AG04449 (cell line): Measurements from ENCODE around the gene MSGN1.

Experiments
- CTCF ChIA-PET: fragments of 350-600 bp; formaldehyde crosslinking; extraction: SDS; loops from one replicate; lab custom pipeline; 2021; ENCODE audit warnings: antibody characterized with exemption; lab: Yijun Ruan, JAX
- POLR2A ChIA-PET: fragments of 400-600, 350-600 bp; formaldehyde crosslinking; extraction: SDS; loops from one replicate; lab custom pipeline; 2020; ENCODE audit warnings: antibody characterized with exemption, inconsistent platforms; lab: Yijun Ruan, JAX
- DNase-seq: peaks from one replicate; pipeline ENCODE4 v3.0.0-alpha.2; 2010; ENCODE audit warnings: low read depth, low spot score
- H3K4me3 ChIP-seq: 2 replicates; pipeline ENCODE4 v1.5.1; 2011; ENCODE audit warnings: low read depth, mild to moderate bottlenecking, control low read depth, low read length
- TF ChIP-seq, protein P1 (sequence below): IDR thresholded peaks from one replicate; pipeline ENCODE4 v1.5.1; 2011; ENCODE audit warnings: mild to moderate bottlenecking, moderate library complexity, low read length, control low read depth, inconsistent platforms; ENCODE audit not compliant: insufficient read depth; ENCODE audit errors: missing control alignments

MSGN1 gene

GRCh38 chr2:17786727-17787126 lies 29.5 kb upstream of the MSGN1 start:
- H3K4me3 ChIP-seq: no peak overlapping the region
- TF ChIP-seq, protein P1, sequence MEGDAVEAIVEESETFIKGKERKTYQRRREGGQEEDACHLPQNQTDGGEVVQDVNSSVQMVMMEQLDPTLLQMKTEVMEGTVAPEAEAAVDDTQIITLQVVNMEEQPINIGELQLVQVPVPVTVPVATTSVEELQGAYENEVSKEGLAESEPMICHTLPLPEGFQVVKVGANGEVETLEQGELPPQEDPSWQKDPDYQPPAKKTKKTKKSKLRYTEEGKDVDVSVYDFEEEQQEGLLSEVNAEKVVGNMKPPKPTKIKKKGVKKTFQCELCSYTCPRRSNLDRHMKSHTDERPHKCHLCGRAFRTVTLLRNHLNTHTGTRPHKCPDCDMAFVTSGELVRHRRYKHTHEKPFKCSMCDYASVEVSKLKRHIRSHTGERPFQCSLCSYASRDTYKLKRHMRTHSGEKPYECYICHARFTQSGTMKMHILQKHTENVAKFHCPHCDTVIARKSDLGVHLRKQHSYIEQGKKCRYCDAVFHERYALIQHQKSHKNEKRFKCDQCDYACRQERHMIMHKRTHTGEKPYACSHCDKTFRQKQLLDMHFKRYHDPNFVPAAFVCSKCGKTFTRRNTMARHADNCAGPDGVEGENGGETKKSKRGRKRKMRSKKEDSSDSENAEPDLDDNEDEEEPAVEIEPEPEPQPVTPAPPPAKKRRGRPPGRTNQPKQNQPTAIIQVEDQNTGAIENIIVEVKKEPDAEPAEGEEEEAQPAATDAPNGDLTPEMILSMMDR: no peak
- no peak for DNase-seq
- POLR2A ChIA-PET: no interaction called here
- CTCF ChIA-PET: interaction anchor here (1.2 kb wide), 1 partner anchor 363 kb away, joined by 3 read pairs; no protein-coding TSS in a partner anchor

GRCh38 chr2:17788773-17789172 lies 27.5 kb upstream of the MSGN1 start:
- TF ChIP-seq, protein P1: no peak
- no peak for DNase-seq
- H3K4me3 ChIP-seq: no peak overlapping the region
- POLR2A ChIA-PET: no interaction called here
- CTCF ChIA-PET: no interaction called here

DNA sequence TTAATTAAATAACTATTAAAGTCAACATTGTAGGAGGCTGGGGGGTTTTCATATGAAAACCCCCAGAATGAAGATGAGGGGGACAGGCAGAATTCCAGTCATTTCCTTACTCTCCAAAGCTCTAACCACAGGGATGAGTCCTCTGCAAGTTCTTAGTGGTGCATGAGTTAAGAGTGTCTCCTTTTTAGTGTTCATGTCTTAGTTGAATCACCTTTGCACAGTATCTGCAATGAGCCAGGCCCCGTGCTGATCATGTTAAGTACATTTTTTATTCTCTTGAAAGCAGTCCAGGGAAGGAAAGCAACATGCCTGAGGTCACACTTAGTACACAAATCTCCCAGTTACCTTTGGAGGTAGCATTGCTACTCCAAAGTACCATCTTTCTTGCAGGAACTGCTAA lies 25.7 kb upstream of the MSGN1 start:
- TF ChIP-seq, protein P1: no peak
- no peak overlapping the region for H3K4me3 ChIP-seq
- no peak for DNase-seq
- POLR2A ChIA-PET: no interaction called here
- CTCF ChIA-PET: no interaction called here

- H3K4me3 ChIP-seq: no peak overlapping the region
- POLR2A ChIA-PET: no interaction called here
- CTCF ChIA-PET: no interaction called here
- peak; percentile 59 for DNase-seq
- TF ChIP-seq, protein P1: no peak
Measured at GRCh38 chr2:17791121-17791816, 25.0 kb upstream of the MSGN1 start.

DNA sequence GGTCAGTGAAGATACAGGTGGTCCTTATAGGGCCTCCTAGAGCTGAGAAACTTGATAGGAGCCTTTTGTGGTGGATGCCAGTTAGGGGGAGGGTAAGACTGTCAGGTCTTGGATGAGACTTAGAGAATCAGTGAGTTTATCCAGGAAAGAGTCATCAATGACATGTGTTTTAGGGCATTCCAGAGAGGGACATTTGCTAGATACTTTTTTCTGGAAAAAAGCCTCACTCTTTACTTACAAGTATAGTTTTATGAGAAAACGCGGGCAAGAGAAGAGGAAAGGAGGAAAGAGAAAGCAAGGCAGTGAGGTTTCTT lies 24.5 kb upstream of the MSGN1 start:
- H3K4me3 ChIP-seq: no peak overlapping the region
- TF ChIP-seq, protein P1: no peak
- ChIA-PET CTCF (no interaction called here), POLR2A (no interaction called here)
- DNase-seq: no peak

DNA sequence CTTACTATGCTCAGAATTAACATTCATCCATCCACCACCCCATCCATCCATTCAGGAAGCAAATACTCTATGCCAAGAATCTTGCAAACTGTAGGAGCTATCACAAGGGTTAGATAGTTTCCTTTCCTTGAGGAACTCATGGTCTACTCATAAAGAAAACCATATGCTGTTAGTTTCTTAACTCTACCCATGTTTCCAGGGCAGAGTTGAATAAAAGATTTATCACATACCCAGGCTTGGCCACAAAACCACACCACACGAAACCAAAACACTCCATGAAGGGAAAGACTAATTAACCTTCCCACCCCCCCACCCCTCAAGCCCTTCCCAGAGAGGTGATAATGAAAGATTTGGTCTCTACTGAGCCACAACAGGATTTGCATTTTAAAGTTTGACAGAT lies 23.7 kb upstream of the MSGN1 start:
- H3K4me3 ChIP-seq: no peak overlapping the region
- CTCF ChIA-PET: interaction anchor here (1.2 kb wide), 1 partner anchor 10 kb away, joined by 6 read pairs; no protein-coding TSS in a partner anchor
- POLR2A ChIA-PET: no interaction called here
- no peak for DNase-seq
- TF ChIP-seq, protein P1: no peak
